H7 (cell line): ENCODE measurements around the gene PHOX2B. TPM values are rescaled to one million over a fixed set of nuclear protein-coding genes. Genes with fewer than 3 reads are reported as not detected.

Experiments used
- DNase-seq: peaks from one replicate; pipeline ENCODE4 v3.0.0; 2012
- H3K27me3 ChIP-seq: 2 replicates; pipeline ENCODE4 v1.6.0; 2011; ENCODE audit warnings: mild to moderate bottlenecking, low read length; ENCODE audit not compliant: control insufficient read depth, insufficient read depth
- H3K36me3 ChIP-seq: replicated peaks from 2 replicates; pipeline ENCODE4 v1.5.1; 2011; ENCODE audit warnings: low read length; ENCODE audit not compliant: control insufficient read depth, insufficient read depth
- H3K4me3 ChIP-seq: 2 replicates; pipeline ENCODE4 v1.5.1; 2011; ENCODE audit warnings: low read depth, mild to moderate bottlenecking, control low read depth, low read length, moderate library complexity; ENCODE audit not compliant: insufficient read depth
- total RNA-seq: library from RNA; depleted of rRNA; stranded (reverse); fragments of >200 nt; shearing (Covaris generic); gene quantifications from 2 replicates; pipeline ENCODE4 v1.2.3, GENCODE V29; 2014

The PHOX2B gene
- total RNA-seq, 1 experiment from 2014 or later: not detected

- Histone ChIP-seq H3K27me3 (peaks cover 100% of the 10 kb centered on the region), H3K36me3 (no peaks in the 10 kb centered on the region), H3K4me3 (no peak overlapping the region; the same call in 1 of the 2 replicates)
- DNase-seq: no peak
These were observed 3.7 kb upstream of the PHOX2B start for GRCh38 chr4:41752081-41752836.

- Histone ChIP-seq H3K4me3 (peak overlapping the region; percentile 23; the same call in 1 of the 2 replicates), H3K27me3 (peaks cover 100% of the 10 kb centered on the region), H3K36me3 (no peaks in the 10 kb centered on the region)
- peak; percentile 79 for DNase-seq
These were observed 3.0 kb upstream of the PHOX2B start for GRCh38 chr4:41751449-41752061.

- peak; percentile 72 for DNase-seq
- peaks cover 100% of the 10 kb centered on the region for H3K27me3 ChIP-seq
- peak overlapping the region; percentile 23; the same call in 1 of the 2 replicates for H3K4me3 ChIP-seq
- no peaks in the 10 kb centered on the region for H3K36me3 ChIP-seq
These were observed 2.3 kb upstream of the PHOX2B start for GRCh38 chr4:41750626-41751448.

GRCh38 chr4:41750121-41750625 lies 1.6 kb upstream of the PHOX2B start:
- Histone ChIP-seq H3K27me3 (peaks cover 99% of the 10 kb centered on the region), H3K4me3 (no peak overlapping the region), H3K36me3 (no peaks in the 10 kb centered on the region)
- peak; percentile 47 for DNase-seq

- Histone ChIP-seq H3K4me3 (no peak overlapping the region), H3K27me3 (peaks cover 99% of the 10 kb centered on the region), H3K36me3 (no peaks in the 10 kb centered on the region)
- peak; percentile 23 for DNase-seq
These were observed 1.1 kb upstream of the PHOX2B start for GRCh38 chr4:41749631-41750039.

- no peaks in the 10 kb centered on the region for H3K36me3 ChIP-seq
- H3K27me3 ChIP-seq: peaks cover 99% of the 10 kb centered on the region
- no peak overlapping the region for H3K4me3 ChIP-seq
- peak; percentile 58 for DNase-seq
These were observed 403 bp downstream of the PHOX2B start for GRCh38 chr4:41748074-41748570.

GRCh38 chr4:41747230-41748055 lies 1.1 kb downstream of the PHOX2B start:
- Histone ChIP-seq H3K4me3 (no peak overlapping the region), H3K27me3 (peaks cover 99% of the 10 kb centered on the region), H3K36me3 (no peaks in the 10 kb centered on the region)
- peak; percentile 73 for DNase-seq

GRCh38 chr4:41746440-41747229 lies 1.9 kb downstream of the PHOX2B start:
- no peak overlapping the region; the same call in 1 of the 2 replicates for H3K4me3 ChIP-seq
- no peaks in the 10 kb centered on the region for H3K36me3 ChIP-seq
- peak; percentile 66 for DNase-seq
- H3K27me3 ChIP-seq: peaks cover 99% of the 10 kb centered on the region

- Histone ChIP-seq H3K27me3 (peaks cover 99% of the 10 kb centered on the region), H3K4me3 (no peak overlapping the region; the same call in 1 of the 2 replicates), H3K36me3 (no peaks in the 10 kb centered on the region)
- no peak for DNase-seq
These were observed 2.5 kb downstream of the PHOX2B start for GRCh38 chr4:41746025-41746439.

GRCh38 chr4:41745292-41746024 lies 3.1 kb downstream of the PHOX2B start:
- Histone ChIP-seq H3K4me3 (no peak overlapping the region), H3K27me3 (peaks cover 99% of the 10 kb centered on the region), H3K36me3 (no peaks in the 10 kb centered on the region)
- DNase-seq: peak; percentile 78

- Histone ChIP-seq H3K36me3 (no peaks in the 10 kb centered on the region), H3K27me3 (peaks cover 99% of the 10 kb centered on the region), H3K4me3 (no peak overlapping the region)
- DNase-seq: peak; percentile 39
These were observed 3.8 kb downstream of the PHOX2B start for GRCh38 chr4:41744572-41745291.

GRCh38 chr4:41741354-41741753 lies 7.2 kb downstream of the PHOX2B start:
- no peak for DNase-seq
- H3K4me3 ChIP-seq: no peak overlapping the region
- peaks cover 69% of the 10 kb centered on the region for H3K27me3 ChIP-seq
- H3K36me3 ChIP-seq: no peaks in the 10 kb centered on the region
